ENCODE data around the gene MAIP1. TPM values are rescaled to one million over a fixed set of nuclear protein-coding genes. Genes with fewer than 3 reads are reported as not detected.

The MAIP1 gene
- total RNA-seq, 3 donors from 2014 or later, result 17.0 to 27.4 (median 26.6) TPM

DNA sequence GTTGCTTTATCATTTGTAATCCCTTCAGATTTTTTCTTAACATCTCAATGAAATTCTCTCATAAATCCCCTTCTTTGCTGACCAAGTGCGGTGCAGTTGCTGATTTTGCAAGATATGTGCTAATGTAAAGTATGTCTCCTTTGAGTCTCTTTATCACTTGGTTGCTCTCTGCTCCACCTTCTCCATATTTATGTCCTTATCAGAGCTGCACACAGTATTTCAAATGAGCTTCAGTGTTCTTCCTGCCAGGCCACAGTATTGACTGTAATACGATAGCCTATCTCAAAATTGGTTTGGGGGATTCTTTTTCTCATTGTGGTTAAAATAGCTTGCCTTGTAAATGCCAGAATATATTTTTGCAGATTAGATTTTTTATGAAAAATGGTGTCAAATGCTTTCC, 32.2 kb downstream of the MAIP1 start:
- Histone ChIP-seq H3K9me3 (no peaks in the 10 kb centered on the region), H3K27me3 (no peaks in the 10 kb centered on the region), H3K27ac (no peak overlapping the region), H3K4me1 (no peaks in the 10 kb centered on the region), H3K4me3 (no peak overlapping the region), H3K36me3 (no peaks in the 10 kb centered on the region)
- no peak for DNase-seq (ENCODE audit: low spot score in 2 of 2)
- no peak for TF ChIP-seq POLR2AphosphoS5 (IDR thresholded peaks at IDR 0.05)
- TF ChIP-seq POLR2A (IDR thresholded peaks at IDR 0.05), result no peak
- no peak for TF ChIP-seq CTCF (IDR thresholded peaks at IDR 0.05)
- intact Hi-C loops (cut with DNase I; ENCODE audit: low total_unique reads), result no loop called here

GRCh38 chr2:199988151-199988550, 32.8 kb downstream of the MAIP1 start:
- TF ChIP-seq POLR2AphosphoS5 (IDR thresholded peaks at IDR 0.05), result no peak
- no peak for TF ChIP-seq POLR2A (IDR thresholded peaks at IDR 0.05)
- TF ChIP-seq CTCF (IDR thresholded peaks at IDR 0.05), result no peak
- Histone ChIP-seq H3K4me3 (no peak overlapping the region), H3K27me3 (no peaks in the 10 kb centered on the region), H3K36me3 (no peaks in the 10 kb centered on the region), H3K4me1 (no peaks in the 10 kb centered on the region), H3K27ac (no peak overlapping the region), H3K9me3 (no peaks in the 10 kb centered on the region)
- intact Hi-C loops (cut with DNase I; ENCODE audit: low total_unique reads), result no loop called here
- DNase-seq (ENCODE audit: low spot score in 2 of 2), result no peak

DNA sequence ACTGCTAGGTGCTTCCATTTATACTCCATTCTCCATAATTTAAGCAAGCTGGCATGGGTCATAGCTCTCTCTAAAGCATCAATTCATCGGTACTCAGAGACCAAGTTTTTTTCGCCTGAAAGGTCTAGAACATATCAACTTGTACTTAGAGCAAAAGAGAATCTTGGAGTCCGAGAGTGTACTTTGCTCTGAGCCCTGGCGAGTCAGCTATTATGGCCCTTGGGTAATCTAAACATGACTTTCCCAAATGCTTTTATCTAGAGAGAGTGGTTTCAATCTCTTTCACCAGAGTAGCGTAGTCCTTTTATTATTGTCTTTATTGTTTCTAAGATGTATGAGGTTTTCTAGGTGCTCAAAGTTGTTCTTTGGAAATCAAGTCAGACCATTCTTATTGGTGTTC, 34.4 kb downstream of the MAIP1 start:
- TF ChIP-seq CTCF (IDR thresholded peaks at IDR 0.05) (no peak), POLR2A (IDR thresholded peaks at IDR 0.05) (no peak), POLR2AphosphoS5 (IDR thresholded peaks at IDR 0.05) (no peak)
- H3K4me1 ChIP-seq, result no peaks in the 10 kb centered on the region
- no peak overlapping the region for H3K27ac ChIP-seq
- no peaks in the 10 kb centered on the region for H3K36me3 ChIP-seq
- intact Hi-C loops (cut with DNase I; ENCODE audit: low total_unique reads), result no loop called here
- DNase-seq (ENCODE audit: low spot score in 2 of 2), result no peak
- no peaks in the 10 kb centered on the region for H3K27me3 ChIP-seq
- H3K4me3 ChIP-seq, result no peak overlapping the region
- no peaks in the 10 kb centered on the region for H3K9me3 ChIP-seq

- TF ChIP-seq POLR2AphosphoS5 (IDR thresholded peaks at IDR 0.05) (no peak), CTCF (IDR thresholded peaks at IDR 0.05) (no peak), POLR2A (IDR thresholded peaks at IDR 0.05) (no peak)
These were observed 36.3 kb downstream of the MAIP1 start for GRCh38 chr2:199991691-199992090.

GRCh38 chr2:199992296-199992695, 36.9 kb downstream of the MAIP1 start:
- TF ChIP-seq POLR2AphosphoS5 (IDR thresholded peaks at IDR 0.05) (no peak), CTCF (IDR thresholded peaks at IDR 0.05) (no peak), POLR2A (IDR thresholded peaks at IDR 0.05) (no peak)
- no peak overlapping the region for H3K27ac ChIP-seq
- no peaks in the 10 kb centered on the region for H3K4me1 ChIP-seq
- no peak for DNase-seq (ENCODE audit: low spot score in 2 of 2)
- no peaks in the 10 kb centered on the region for H3K27me3 ChIP-seq
- no peak overlapping the region for H3K4me3 ChIP-seq
- H3K9me3 ChIP-seq, result no peaks in the 10 kb centered on the region
- intact Hi-C loops (cut with DNase I; ENCODE audit: low total_unique reads), result no loop called here
- H3K36me3 ChIP-seq, result no peaks in the 10 kb centered on the region

More at GRCh38 chr2:199991691-199992090, 36.3 kb downstream of the MAIP1 start:
- Histone ChIP-seq H3K36me3 (no peaks in the 10 kb centered on the region), H3K27me3 (no peaks in the 10 kb centered on the region), H3K4me3 (no peak overlapping the region), H3K4me1 (no peaks in the 10 kb centered on the region), H3K9me3 (no peaks in the 10 kb centered on the region), H3K27ac (no peak overlapping the region)
- intact Hi-C loops (cut with DNase I; ENCODE audit: low total_unique reads), result no loop called here
- DNase-seq (ENCODE audit: low spot score in 2 of 2), result no peak
